ENCODE data around the gene TBRG4.

TBRG4 gene

GRCh38 chr7:45145881-45146280 lies 34.4 kb upstream of the TBRG4 start:
- no peak for DNase-seq (ENCODE audit: low read depth in 1 of 2, low spot score in 1 of 2)

GRCh38 chr7:45143616-45144015 lies 32.1 kb upstream of the TBRG4 start:
- no peak for DNase-seq (ENCODE audit: low read depth in 1 of 2, low spot score in 1 of 2)

GRCh38 chr7:45140827-45141226 lies 29.3 kb upstream of the TBRG4 start:
- DNase-seq (ENCODE audit: low read depth in 1 of 2, low spot score in 1 of 2), result no peak

GRCh38 chr7:45138433-45139267 lies 27.2 kb upstream of the TBRG4 start:
- no peak for DNase-seq (ENCODE audit: low read depth in 1 of 2, low spot score in 1 of 2)

- DNase-seq (ENCODE audit: low read depth in 1 of 2, low spot score in 1 of 2), result peak; percentile 44 to 56
Measured at GRCh38 chr7:45136106-45137060, 24.9 kb upstream of the TBRG4 start.

- DNase-seq (ENCODE audit: low read depth in 1 of 2, low spot score in 1 of 2), result no peak
Measured at GRCh38 chr7:45133877-45134276, 22.4 kb upstream of the TBRG4 start.

- no peak for DNase-seq (ENCODE audit: low read depth in 1 of 2, low spot score in 1 of 2)
Measured at GRCh38 chr7:45133352-45133751, 21.9 kb upstream of the TBRG4 start.

GRCh38 chr7:45132708-45133320 lies 21.3 kb upstream of the TBRG4 start:
- DNase-seq (ENCODE audit: low read depth in 1 of 2, low spot score in 1 of 2), result no peak

- no peak for DNase-seq (ENCODE audit: low read depth in 1 of 2, low spot score in 1 of 2)
Measured at GRCh38 chr7:45131891-45132290, 20.4 kb upstream of the TBRG4 start.

- no peak for DNase-seq (ENCODE audit: low read depth in 1 of 2, low spot score in 1 of 2)
Measured at GRCh38 chr7:45130910-45131309, 19.4 kb upstream of the TBRG4 start.

- DNase-seq (ENCODE audit: low read depth in 1 of 2, low spot score in 1 of 2), result no peak
Measured at GRCh38 chr7:45129906-45130305, 18.4 kb upstream of the TBRG4 start.

- no peak for DNase-seq (ENCODE audit: low read depth in 1 of 2, low spot score in 1 of 2)
Measured at GRCh38 chr7:45129181-45129800, 17.8 kb upstream of the TBRG4 start.

GRCh38 chr7:45126920-45127319 lies 15.4 kb upstream of the TBRG4 start:
- DNase-seq (ENCODE audit: low read depth in 1 of 2, low spot score in 1 of 2), result no peak

GRCh38 chr7:45126201-45126600 lies 14.7 kb upstream of the TBRG4 start:
- DNase-seq (ENCODE audit: low read depth in 1 of 2, low spot score in 1 of 2), result no peak

GRCh38 chr7:45125193-45125904 lies 13.9 kb upstream of the TBRG4 start:
- no peak for DNase-seq (ENCODE audit: low read depth in 1 of 2, low spot score in 1 of 2)

- DNase-seq (ENCODE audit: low read depth in 1 of 2, low spot score in 1 of 2), result no peak
Measured at GRCh38 chr7:45123913-45124710, 12.6 kb upstream of the TBRG4 start.

- no peak for DNase-seq (ENCODE audit: low read depth in 1 of 2, low spot score in 1 of 2)
Measured at GRCh38 chr7:45122975-45123860, 11.7 kb upstream of the TBRG4 start.

- no peak for DNase-seq (ENCODE audit: low read depth in 1 of 2, low spot score in 1 of 2)
Measured at GRCh38 chr7:45119550-45119949, 8.1 kb upstream of the TBRG4 start.

GRCh38 chr7:45118889-45119331 lies 7.4 kb upstream of the TBRG4 start:
- no peak for DNase-seq (ENCODE audit: low read depth in 1 of 2, low spot score in 1 of 2)
